Measurements from ENCODE around the gene DCXR.
"Not testable (repeated sequence)": the region's sequence is repeated elsewhere in the genome, so short reads cannot be mapped to it uniquely, and the experiment has no call there.

Gene DCXR

DNA sequence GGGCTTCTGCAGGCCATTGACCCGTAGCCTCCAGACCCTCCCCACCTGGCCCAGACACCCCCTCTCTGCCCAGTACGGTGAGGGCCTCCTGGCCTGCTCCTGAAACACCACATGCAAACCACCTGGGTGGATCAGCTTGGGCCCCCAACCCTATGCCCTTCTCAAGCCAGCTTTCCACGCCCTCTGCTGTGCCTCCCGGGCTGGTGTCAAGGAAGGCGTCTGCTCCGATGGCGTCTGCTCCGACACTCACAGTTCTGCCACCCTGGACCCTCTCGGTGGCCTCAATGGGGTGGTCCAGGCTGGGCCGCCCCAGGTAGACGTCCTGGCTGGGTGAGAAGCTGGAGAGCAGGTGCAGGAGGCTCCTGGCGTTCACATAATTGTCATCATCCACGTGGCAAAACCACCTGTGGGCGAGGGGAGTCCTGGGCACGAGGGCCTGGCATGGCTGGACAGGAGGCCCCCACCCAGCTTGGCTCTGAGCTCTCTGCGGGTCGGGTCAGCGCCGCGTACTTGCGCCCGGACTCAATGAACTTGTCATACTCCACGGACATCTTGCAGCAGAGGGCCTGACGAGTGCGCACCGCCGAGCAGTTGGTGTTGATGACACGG lies 12.8 kb upstream of the DCXR start:
- in situ Hi-C loops (cut with HindIII; ENCODE audit: low pct_unique_long_range_greater_than_20kb, low sequenced_read_pairs) = no loop called here
- TF ChIP-seq JUND (IDR thresholded peaks at IDR 0.05; ENCODE audit: low read depth) = no peak
- DNase-seq (ENCODE audit: low read depth in 1 of 2, low spot score in 1 of 2) = no peak

GRCh38 chr17:82049521-82049971 lies 12.0 kb upstream of the DCXR start:
- TF ChIP-seq JUND (IDR thresholded peaks at IDR 0.05; ENCODE audit: low read depth) = no peak
- in situ Hi-C loops (cut with HindIII; ENCODE audit: low pct_unique_long_range_greater_than_20kb, low sequenced_read_pairs) = no loop called here
- no peak for DNase-seq (ENCODE audit: low read depth in 1 of 2, low spot score in 1 of 2)

DNA sequence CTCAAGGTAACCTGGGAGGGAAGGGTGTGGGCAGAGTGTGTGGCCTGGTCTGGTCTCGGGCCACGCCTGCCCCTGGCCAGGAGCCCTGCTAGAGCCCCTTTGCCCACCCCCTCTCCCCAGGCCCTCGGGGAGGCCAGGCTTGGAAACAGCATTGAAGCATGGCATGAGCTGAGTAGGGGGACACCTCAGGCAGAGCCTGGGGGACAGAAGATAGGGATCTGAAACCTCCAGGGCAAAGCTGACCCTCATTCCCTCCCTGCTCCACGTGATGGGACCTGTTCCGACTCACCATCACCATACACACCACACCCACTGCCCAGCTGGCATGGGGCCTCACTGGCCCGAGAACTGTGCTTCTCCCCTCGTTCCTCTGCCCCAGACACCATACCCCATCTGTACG lies 11.6 kb upstream of the DCXR start:
- DNase-seq (ENCODE audit: low read depth in 1 of 2, low spot score in 1 of 2) = no peak
- no peak for TF ChIP-seq JUND (IDR thresholded peaks at IDR 0.05; ENCODE audit: low read depth)
- in situ Hi-C loops (cut with HindIII; ENCODE audit: low pct_unique_long_range_greater_than_20kb, low sequenced_read_pairs) = no loop called here

DNA sequence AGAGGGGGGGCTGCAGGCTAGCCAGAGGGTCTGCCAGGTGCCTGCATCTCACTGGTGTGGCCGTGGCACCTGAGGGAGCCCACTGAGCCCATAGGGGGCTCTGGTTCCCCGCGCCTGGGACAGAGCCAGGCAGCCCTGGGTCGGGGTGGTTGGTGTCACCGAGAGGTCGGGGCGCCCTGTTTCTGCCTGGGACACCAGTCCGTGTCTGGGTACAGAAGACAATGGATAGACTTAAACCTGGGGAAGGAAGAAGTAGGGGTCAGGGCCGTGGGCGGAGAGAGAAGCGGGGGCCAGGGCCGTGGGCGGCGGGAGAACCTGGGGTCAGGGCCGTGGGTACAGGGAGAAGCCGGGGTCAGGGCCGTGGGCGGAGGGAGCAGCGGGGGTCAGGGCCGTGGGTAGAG lies 11.1 kb upstream of the DCXR start:
- TF ChIP-seq JUND (IDR thresholded peaks at IDR 0.05; ENCODE audit: low read depth) = no peak
- no peak for DNase-seq (ENCODE audit: low read depth in 1 of 2, low spot score in 1 of 2)
- in situ Hi-C loops (cut with HindIII; ENCODE audit: low pct_unique_long_range_greater_than_20kb, low sequenced_read_pairs) = no loop called here

DNA sequence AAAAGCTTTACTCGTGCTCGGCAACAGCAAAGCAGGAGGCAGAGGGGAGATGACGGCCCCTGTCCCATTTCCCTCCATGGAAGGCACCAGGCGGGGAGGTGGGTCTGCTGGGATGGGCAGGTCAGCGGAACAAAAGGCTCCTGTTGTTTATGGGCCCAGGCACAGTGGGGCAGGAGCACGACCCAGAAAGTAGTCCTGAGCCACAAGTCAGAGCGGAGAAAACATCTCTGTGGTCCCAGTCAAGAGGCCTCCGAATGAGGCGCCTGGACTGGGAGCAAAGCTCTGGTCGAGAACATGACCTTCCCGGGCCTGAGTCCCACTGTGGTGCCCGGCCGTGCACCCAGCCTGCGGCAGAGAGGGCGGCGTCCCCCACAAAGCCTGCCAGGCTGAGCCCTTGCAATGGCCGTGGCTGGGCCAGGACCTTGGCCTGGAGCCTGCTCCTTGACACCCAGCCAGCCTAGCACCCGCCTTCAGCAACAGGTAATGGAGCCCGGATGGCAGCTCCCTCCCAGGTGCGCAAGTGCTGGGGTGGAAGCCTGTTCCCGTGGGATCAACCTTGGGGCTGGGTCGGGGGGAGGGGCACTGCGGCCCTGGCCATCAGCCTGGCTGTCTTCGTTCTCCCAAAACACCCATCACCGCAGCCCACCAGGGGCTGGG lies 10.5 kb upstream of the DCXR start:
- in situ Hi-C loops (cut with HindIII; ENCODE audit: low pct_unique_long_range_greater_than_20kb, low sequenced_read_pairs) = no loop called here
- DNase-seq (ENCODE audit: low read depth in 1 of 2, low spot score in 1 of 2) = no peak
- TF ChIP-seq JUND (IDR thresholded peaks at IDR 0.05; ENCODE audit: low read depth) = no peak

DNA sequence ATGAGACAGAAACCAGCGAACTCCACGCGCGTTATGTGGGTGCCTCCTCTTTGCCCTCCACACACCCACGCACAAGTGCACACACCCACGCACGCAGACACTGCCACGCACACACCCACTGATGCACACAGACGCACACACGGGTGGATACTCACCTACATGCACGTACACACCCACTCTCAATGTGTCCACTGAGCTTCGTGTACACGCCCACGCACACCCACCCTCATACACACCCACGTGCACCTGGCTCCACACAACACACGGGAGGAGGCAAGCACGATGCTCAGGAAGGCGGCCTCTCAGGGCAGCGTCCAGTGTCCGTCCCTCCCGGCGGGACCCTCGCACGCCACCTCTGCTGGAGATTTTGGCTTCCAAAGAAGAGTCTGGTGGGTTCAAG lies 9.9 kb upstream of the DCXR start:
- no peak for DNase-seq (ENCODE audit: low read depth in 1 of 2, low spot score in 1 of 2)
- in situ Hi-C loops (cut with HindIII; ENCODE audit: low pct_unique_long_range_greater_than_20kb, low sequenced_read_pairs) = no loop called here
- TF ChIP-seq JUND (IDR thresholded peaks at IDR 0.05; ENCODE audit: low read depth) = no peak

- no peak for TF ChIP-seq JUND (IDR thresholded peaks at IDR 0.05; ENCODE audit: low read depth)
- DNase-seq (ENCODE audit: low read depth in 1 of 2, low spot score in 1 of 2) = no peak
- in situ Hi-C loops (cut with HindIII; ENCODE audit: low pct_unique_long_range_greater_than_20kb, low sequenced_read_pairs) = no loop called here
These were observed 9.4 kb upstream of the DCXR start for GRCh38 chr17:82046903-82047302.

- TF ChIP-seq JUND (IDR thresholded peaks at IDR 0.05; ENCODE audit: low read depth) = no peak
- no peak for DNase-seq (ENCODE audit: low read depth in 1 of 2, low spot score in 1 of 2)
- in situ Hi-C loops (cut with HindIII; ENCODE audit: low pct_unique_long_range_greater_than_20kb, low sequenced_read_pairs) = no loop called here
These were observed 8.5 kb upstream of the DCXR start for GRCh38 chr17:82045936-82046484.

DNA sequence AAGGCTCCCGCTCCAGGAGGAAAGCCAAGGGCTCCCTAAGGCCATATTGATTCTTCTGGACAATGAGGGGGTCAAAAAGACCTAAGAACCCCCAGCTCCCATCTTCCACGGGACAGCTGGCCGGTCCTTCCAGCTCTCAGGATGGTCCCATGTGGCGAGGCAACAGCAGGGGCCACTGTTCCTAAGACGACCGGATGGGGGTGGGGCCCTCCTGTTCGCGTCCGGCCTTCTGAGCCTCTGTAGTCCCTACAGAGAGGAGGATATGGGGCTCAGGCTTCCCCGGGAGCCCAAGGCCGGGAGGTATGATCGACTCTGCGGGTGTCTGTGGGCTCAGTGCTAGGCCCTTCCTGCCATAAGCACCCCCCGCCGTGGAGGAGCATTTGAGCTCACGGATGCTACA lies 6.0 kb upstream of the DCXR start:
- DNase-seq (ENCODE audit: low read depth in 1 of 2, low spot score in 1 of 2) = no peak
- in situ Hi-C loops (cut with HindIII; ENCODE audit: low pct_unique_long_range_greater_than_20kb, low sequenced_read_pairs) = no loop called here
- TF ChIP-seq JUND (IDR thresholded peaks at IDR 0.05; ENCODE audit: low read depth) = no peak

DNA sequence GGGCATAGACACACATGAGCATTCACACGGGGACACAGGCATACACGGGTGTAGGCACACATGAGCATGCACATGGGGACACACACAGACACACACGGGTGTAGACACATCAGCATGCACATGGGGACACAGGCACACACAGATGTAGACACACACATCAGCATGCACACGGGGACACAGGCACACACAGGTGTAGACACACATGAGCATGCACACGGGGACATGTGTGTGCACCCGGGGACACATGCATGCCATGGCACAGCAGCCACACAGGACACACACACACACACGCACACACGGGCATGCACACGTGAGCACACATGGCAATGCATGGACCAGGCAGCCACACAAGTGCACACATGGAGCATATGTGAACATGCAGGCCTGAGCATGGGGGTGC lies 5.2 kb upstream of the DCXR start:
- in situ Hi-C loops (cut with HindIII; ENCODE audit: low pct_unique_long_range_greater_than_20kb, low sequenced_read_pairs) = no loop called here
- no peak for TF ChIP-seq JUND (IDR thresholded peaks at IDR 0.05; ENCODE audit: low read depth)
- no peak for DNase-seq (ENCODE audit: low read depth in 1 of 2, low spot score in 1 of 2)

- in situ Hi-C loops (cut with HindIII; ENCODE audit: low pct_unique_long_range_greater_than_20kb, low sequenced_read_pairs) = no loop called here
- DNase-seq (ENCODE audit: low read depth in 1 of 2, low spot score in 1 of 2) = no peak
- TF ChIP-seq JUND (IDR thresholded peaks at IDR 0.05; ENCODE audit: low read depth) = no peak
These were observed 3.8 kb upstream of the DCXR start for GRCh38 chr17:82041144-82041814.

- TF ChIP-seq JUND (IDR thresholded peaks at IDR 0.05; ENCODE audit: low read depth) = no peak
- no peak for DNase-seq (ENCODE audit: low read depth in 1 of 2, low spot score in 1 of 2)
- in situ Hi-C loops (cut with HindIII; ENCODE audit: low pct_unique_long_range_greater_than_20kb, low sequenced_read_pairs) = no loop called here
These were observed 2.3 kb upstream of the DCXR start for GRCh38 chr17:82039695-82040299.

GRCh38 chr17:82038796-82039409 lies 1.4 kb upstream of the DCXR start:
- DNase-seq (ENCODE audit: low read depth in 1 of 2, low spot score in 1 of 2); in situ Hi-C loops (cut with HindIII; ENCODE audit: low pct_unique_long_range_greater_than_20kb, low sequenced_read_pairs): not testable (repeated sequence)
